Measurements from ENCODE around the gene PMFBP1.

GRCh38 chr16:72138064-72138572 lies 33.8 kb downstream of the PMFBP1 start:
- TF ChIP-seq CTCF (IDR thresholded peaks at IDR 0.05) (no peak), EZH2 (IDR thresholded peaks at IDR 0.05; ENCODE audit: borderline replicate concordance, insufficient read depth, low read depth, low read length, poor library complexity, severe bottlenecking) (no peak)
